Measurements from ENCODE around the gene SUSD3. TPM values are rescaled to one million over a fixed set of nuclear protein-coding genes. Genes with fewer than 3 reads are reported as not detected.

Gene SUSD3
- total and polyA plus RNA-seq, 10 of the 15 experiments (the other 5 are each of a cell fraction or from before 2014, with no cell fraction given), result 2.5 to 92.0 (median 31.1) TPM

DNA sequence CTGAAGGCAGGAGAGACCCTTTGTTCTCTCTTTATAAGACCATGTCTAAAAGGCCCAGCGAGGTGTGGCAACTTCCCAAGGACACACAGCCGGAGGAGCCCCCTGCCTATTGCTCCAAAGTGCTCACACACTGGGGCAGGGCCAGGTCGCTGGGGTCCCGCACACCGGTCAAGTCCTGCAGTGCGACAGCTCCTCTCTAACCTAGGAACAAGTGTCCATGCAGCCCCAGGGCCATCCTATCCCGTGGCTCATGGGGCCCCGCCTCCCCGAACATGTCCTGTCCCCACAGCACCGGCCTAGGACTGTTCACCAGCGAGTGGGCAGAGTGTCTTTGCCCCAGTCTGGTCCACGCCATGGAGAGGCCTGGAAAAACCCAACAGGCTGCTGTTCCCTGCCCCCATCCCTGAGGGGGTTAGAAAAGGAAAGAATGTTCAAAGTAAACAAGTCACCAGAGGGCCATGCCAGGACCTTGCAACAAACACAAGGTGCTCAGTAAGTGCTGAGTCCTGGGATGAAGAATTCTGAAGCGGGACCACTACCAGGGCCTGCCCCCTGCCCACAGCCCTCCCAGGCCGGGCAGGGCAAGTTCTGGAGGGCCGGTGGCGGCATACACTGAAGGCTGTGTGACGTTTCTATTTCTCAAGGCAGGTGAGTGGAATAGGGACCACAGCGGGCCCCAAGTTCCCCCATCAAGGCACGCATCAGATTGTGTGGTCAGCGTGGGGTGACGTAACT, 74.6 kb downstream of the SUSD3 start (continued):
- TF ChIP-seq SUPT20H (IDR thresholded peaks at IDR 0.05; ENCODE audit: borderline replicate concordance, control insufficient read depth, low read depth, low read length), result no peak
- no peak for TF ChIP-seq PAX5 (IDR thresholded peaks at IDR 0.05; ENCODE audit: borderline replicate concordance, low read depth, low read length)
- TF ChIP-seq, protein P1, sequence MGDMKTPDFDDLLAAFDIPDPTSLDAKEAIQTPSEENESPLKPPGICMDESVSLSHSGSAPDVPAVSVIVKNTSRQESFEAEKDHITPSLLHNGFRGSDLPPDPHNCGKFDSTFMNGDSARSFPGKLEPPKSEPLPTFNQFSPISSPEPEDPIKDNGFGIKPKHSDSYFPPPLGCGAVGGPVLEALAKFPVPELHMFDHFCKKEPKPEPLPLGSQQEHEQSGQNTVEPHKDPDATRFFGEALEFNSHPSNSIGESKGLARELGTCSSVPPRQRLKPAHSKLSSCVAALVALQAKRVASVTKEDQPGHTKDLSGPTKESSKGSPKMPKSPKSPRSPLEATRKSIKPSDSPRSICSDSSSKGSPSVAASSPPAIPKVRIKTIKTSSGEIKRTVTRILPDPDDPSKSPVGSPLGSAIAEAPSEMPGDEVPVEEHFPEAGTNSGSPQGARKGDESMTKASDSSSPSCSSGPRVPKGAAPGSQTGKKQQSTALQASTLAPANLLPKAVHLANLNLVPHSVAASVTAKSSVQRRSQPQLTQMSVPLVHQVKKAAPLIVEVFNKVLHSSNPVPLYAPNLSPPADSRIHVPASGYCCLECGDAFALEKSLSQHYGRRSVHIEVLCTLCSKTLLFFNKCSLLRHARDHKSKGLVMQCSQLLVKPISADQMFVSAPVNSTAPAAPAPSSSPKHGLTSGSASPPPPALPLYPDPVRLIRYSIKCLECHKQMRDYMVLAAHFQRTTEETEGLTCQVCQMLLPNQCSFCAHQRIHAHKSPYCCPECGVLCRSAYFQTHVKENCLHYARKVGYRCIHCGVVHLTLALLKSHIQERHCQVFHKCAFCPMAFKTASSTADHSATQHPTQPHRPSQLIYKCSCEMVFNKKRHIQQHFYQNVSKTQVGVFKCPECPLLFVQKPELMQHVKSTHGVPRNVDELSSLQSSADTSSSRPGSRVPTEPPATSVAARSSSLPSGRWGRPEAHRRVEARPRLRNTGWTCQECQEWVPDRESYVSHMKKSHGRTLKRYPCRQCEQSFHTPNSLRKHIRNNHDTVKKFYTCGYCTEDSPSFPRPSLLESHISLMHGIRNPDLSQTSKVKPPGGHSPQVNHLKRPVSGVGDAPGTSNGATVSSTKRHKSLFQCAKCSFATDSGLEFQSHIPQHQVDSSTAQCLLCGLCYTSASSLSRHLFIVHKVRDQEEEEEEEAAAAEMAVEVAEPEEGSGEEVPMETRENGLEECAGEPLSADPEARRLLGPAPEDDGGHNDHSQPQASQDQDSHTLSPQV (IDR thresholded peaks at IDR 0.05), result no peak
- TF ChIP-seq EZH2 (IDR thresholded peaks at IDR 0.05; ENCODE audit: borderline replicate concordance, control insufficient read depth, low read depth, low read length), result no peak
- no peak for TF ChIP-seq ETV6 (conservative IDR thresholded peaks at IDR 0.05 in 1 of 2, IDR thresholded peaks at IDR 0.05 in 1 of 2; ENCODE audit: borderline replicate concordance in 1 of 2, low read depth in 1 of 2)
- TF ChIP-seq MTA2 (IDR thresholded peaks at IDR 0.05; ENCODE audit: low read depth), result 0 out of 2 replicates have a peak, but pooled peaks have one; percentile 33
- TF ChIP-seq CBFB (IDR thresholded peaks at IDR 0.05; ENCODE audit: low read depth), result peak; percentile 57; the same call in 1 of the 2 replicates
- TF ChIP-seq ATF7 (IDR thresholded peaks at IDR 0.05; ENCODE audit: low read depth), result peak; percentile 93
- TF ChIP-seq, protein P2, sequence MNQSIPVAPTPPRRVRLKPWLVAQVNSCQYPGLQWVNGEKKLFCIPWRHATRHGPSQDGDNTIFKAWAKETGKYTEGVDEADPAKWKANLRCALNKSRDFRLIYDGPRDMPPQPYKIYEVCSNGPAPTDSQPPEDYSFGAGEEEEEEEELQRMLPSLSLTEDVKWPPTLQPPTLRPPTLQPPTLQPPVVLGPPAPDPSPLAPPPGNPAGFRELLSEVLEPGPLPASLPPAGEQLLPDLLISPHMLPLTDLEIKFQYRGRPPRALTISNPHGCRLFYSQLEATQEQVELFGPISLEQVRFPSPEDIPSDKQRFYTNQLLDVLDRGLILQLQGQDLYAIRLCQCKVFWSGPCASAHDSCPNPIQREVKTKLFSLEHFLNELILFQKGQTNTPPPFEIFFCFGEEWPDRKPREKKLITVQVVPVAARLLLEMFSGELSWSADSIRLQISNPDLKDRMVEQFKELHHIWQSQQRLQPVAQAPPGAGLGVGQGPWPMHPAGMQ (IDR thresholded peaks at IDR 0.05; ENCODE audit: borderline replicate concordance), result peak; percentile 61; the same call in 1 of the 2 replicates
- TF ChIP-seq JUNB (IDR thresholded peaks at IDR 0.05), result peak; percentile 30; the same call in 1 of the 2 replicates
- no peak for TF ChIP-seq KAT2A (conservative IDR thresholded peaks at IDR 0.05; ENCODE audit: control insufficient read depth, low read depth, low read length)
- TF ChIP-seq ESRRA (IDR thresholded peaks at IDR 0.05; ENCODE audit: low read length), result no peak
- TF ChIP-seq BHLHE40 (IDR thresholded peaks at IDR 0.05; ENCODE audit: borderline replicate concordance in 1 of 2, low read depth in 2 of 2, low read length in 1 of 2), result peak; percentile 78 to 87
